DMS114 treated with DMSO at 0.1 percent for 48 hours (cell line): ENCODE data around the gene ARID2.

Experiments used
- DNase-seq: peaks from one replicate; lab custom pipeline; 2025; ENCODE audit not compliant: unreplicated experiment; lab: John Stamatoyannopoulos, UW

The ARID2 gene

GRCh38 chr12:45718306-45718705 lies 11.2 kb upstream of the ARID2 start:
- DNase-seq, result no peak

GRCh38 chr12:45720069-45720468 lies 9.4 kb upstream of the ARID2 start:
- no peak for DNase-seq

GRCh38 chr12:45721369-45721768 lies 8.1 kb upstream of the ARID2 start:
- no peak for DNase-seq

- DNase-seq, result no peak
Measured at GRCh38 chr12:45721954-45722353, 7.6 kb upstream of the ARID2 start.

GRCh38 chr12:45725631-45726602 lies 3.6 kb upstream of the ARID2 start:
- DNase-seq, result peak; percentile 82

DNA sequence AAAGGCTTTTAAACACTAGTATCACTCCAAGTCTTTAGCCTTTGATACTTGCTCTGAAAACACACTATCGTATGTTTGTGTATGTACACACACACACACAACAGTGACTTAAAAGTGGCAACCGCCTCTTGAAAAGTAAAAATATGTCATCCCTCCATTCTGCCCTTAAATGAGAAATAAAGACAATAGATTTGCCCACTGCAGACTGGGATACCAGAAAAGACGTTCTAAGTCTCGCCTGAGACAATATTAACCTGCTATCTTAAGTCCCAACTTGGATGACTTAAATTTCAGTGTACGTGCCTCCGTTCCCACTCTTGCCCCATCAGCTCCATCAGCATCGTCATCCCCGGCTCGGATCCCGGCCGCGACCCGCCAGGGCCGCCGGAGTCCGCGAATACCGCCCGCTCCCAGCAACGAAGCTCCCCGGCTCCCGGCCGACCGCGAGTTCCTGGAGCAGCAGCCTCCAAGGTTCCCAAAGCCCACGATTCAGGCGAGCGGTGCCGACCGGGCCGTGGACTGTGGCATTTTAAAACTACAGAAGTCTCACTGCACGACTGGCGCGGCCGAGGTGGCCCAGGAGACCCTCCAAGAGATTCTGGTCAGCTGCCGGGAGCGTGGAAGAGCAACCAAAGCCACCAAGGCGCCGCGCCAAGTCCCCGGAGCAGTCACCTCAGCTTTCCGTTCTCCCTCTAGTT lies 2.8 kb upstream of the ARID2 start:
- no peak for DNase-seq

DNA sequence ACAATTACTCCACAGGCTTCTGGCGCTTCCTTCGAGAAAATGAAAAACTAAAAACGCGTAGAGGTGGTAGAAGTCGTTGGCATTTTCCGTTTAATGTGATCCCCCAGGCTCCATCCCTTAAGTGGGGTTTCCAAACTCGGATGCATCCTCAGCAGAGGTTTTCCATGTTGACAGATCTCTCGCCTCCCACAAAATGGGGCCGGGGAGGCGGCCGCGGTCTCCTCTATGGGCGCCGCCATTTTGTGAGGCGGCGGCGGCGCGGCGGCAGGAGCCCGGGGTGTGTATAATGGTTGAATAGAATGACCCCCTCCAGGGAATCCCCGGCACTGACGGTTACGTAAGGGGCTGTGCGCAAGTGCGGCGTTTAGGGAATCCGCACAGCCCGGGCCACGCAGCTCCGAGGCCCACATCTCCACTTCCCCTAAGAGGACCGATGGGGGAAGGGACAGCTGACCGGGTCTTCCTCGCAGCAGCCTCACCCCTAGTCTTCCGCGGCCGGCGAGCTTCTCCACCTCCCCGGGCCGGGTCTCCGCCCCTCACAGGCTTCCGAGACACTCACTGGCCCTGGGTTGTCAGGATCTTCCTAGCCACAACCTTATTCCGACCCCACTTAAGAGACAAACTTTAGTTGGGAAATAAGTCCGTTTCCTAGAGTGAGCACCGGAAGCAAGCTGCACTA lies 2.1 kb upstream of the ARID2 start:
- DNase-seq, result peak; percentile 96

DNA sequence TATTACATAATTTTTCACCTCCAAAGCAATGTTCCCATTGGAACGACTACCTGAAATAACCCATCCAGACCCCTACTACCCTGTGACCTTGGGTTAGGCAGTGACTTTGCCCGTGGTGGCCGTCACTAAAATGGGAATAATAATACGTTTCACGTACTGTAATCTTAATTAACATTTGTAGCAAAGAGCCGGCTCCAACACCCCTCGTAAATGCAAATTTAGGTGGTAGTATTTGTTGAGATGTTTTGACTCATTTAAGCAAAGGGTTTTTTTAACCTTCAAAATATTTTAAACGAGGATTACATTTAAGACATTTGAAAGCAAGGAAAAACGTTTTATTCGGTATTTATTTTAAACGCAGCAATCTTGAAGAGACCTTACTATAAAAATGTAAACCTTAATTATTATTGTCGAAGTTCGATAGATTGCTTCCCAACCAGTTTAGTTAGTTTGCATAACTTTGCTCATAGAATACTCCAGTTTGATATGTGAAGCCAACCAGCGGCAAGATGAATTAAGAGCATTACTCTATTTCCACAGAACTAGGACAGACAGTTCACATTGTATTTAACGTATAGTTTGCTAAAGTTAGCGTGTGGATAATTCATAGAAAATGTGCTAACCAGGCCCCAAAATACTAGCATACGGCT lies 1.4 kb upstream of the ARID2 start:
- no peak for DNase-seq

- DNase-seq, result peak; percentile 94
Measured at GRCh38 chr12:45728630-45729232, 775 bp upstream of the ARID2 start.

GRCh38 chr12:45730084-45730347 lies 510 bp downstream of the ARID2 start:
- no peak for DNase-seq

- peak; percentile 76 for DNase-seq
Measured at GRCh38 chr12:45730348-45731189, 1.1 kb downstream of the ARID2 start.

DNA sequence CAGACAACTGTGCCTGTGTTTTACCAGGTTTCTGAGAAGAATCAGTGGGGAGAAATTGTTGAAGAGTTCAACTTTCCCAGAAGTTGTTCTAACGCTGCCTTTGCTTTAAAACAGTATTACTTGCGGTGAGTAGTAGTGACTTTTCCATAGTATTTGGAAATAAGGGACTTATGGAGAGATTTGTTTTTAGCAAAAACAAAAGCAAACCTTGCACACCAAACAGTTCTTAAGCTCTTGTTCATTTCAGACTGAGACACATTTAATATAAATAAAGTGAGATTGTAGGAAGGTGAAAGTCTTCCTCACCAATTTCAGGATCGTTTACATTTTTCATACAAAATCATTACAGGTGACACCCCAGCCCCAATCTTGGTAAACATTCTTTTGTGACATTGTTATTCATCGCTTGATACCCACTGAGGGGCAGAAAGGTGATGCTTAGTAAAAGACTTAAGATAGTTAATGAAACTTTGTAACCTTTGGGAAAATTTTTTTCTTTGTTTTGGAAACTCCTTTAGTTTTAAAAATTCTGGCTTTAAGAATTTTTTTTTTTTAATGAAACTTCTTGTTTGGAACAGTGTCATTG lies 1.8 kb downstream of the ARID2 start:
- no peak for DNase-seq

DNA sequence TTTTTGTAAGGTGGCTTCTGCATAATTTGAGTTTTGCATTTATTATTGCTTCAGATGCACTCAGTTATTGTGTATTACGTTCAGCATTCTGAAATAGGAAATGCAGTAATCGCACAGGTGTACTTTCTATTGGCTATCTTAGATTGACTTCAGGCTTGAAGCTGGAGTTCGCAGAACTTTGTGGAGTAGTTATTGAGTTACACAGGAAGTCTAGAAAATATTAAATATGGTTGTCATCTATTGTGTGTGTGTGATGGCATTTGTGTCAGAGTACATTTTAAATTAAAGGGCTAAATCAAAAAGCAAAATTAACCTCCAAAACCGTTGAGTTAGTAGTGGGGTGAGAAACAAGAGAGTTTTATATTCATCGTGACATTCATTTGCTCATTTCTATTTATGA lies 2.7 kb downstream of the ARID2 start:
- DNase-seq, result no peak

- no peak for DNase-seq
Measured at GRCh38 chr12:45732936-45733335, 3.4 kb downstream of the ARID2 start.

DNA sequence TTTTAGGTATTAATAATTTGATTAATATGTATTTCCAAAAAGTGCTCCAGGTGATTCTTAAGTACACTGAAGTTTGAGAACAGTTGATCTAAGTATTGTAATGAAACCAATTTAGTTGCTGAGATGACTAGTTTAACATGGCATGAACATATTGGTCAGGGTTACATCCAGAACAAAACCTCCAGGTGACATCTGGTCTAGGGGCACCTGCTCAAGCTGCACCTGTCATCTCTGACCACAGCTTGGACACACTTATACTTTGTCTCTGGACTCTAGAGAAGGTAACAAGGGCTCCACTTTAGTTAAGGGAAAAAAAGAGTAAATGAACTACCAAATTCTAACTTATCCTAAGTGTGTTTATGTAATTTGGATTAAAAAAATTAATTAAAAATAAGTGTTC lies 8.1 kb downstream of the ARID2 start:
- DNase-seq, result no peak

DNA sequence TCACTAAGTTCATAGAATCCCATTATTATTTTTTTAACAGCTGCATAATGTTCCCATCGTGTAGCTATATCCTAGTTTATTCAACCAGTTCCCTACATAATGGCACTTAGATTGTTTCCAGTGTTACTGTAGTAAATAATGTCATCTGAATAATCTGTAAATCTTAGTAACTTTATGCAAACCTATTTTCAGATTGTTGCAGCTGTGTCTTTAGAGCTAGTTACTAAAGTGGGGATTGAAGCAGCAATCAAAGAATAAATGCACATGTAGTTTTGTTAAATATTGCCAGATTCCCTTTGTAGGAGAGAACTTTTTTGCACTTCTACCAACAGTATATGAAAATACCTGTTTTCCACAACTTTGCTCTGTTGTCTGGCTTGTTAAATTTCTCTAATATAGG lies 13.1 kb downstream of the ARID2 start:
- no peak for DNase-seq

- no peak for DNase-seq
Measured at GRCh38 chr12:45743247-45743646, 13.7 kb downstream of the ARID2 start.

- DNase-seq, result peak; percentile 34
Measured at GRCh38 chr12:45745861-45746277, 16.4 kb downstream of the ARID2 start.

DNA sequence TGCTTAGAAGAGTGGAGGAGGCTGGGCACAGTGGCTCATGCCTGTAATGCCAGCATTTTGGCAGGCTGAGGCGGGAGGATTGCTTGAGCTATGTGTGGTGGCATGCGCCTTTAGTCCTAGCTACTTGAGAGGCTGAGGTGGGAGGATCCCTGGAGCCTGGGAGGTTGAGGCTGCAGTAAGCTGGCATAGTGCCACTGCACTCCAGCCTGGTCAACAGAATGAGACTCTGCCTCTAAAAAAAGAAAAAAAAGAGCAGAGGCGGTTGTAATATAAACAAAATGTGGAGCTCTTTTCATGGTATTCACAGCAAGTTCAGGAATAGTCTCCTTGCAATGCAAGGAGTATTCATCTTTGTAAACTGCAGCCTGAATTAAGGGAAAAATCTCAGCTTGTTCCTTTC lies 27.2 kb downstream of the ARID2 start:
- DNase-seq, result no peak

GRCh38 chr12:45757172-45757571 lies 27.7 kb downstream of the ARID2 start:
- no peak for DNase-seq
